MM.1S (cell line): ENCODE data around the gene HEATR5A.

Experiments
- DNase-seq: peaks from one replicate; pipeline ENCODE4 v3.0.0-alpha.2; 2015
- H2AFZ ChIP-seq: fragments of 300-600 bp; sonication (generic); 2 replicates; pipeline ENCODE4 v1.6.0; 2016; ENCODE audit warnings: antibody characterized with exemption, low read length
- H3F3A ChIP-seq: fragments of 300-600 bp; sonication (generic); 2 replicates; pipeline ENCODE4 v1.6.1; 2016; ENCODE audit warnings: mild to moderate bottlenecking, antibody characterized with exemption, low read length, moderate library complexity, mixed read lengths; ENCODE audit not compliant: insufficient read depth
- H3K27ac ChIP-seq: fragments of 300-600 bp; sonication (generic); 2 replicates; pipeline ENCODE4 v1.5.1; 2016; ENCODE audit warnings: mild to moderate bottlenecking, low read length
- H3K27me3 ChIP-seq: fragments of 300-600 bp; sonication (generic); replicated peaks from 2 replicates; pipeline ENCODE4 v1.6.0; 2016; ENCODE audit warnings: low read length; ENCODE audit not compliant: insufficient read depth
- H3K36me3 ChIP-seq: fragments of 300-600 bp; sonication (generic); replicated peaks from 2 replicates; pipeline ENCODE4 v1.6.1; 2016; ENCODE audit warnings: mild to moderate bottlenecking, low read length, mixed read lengths; ENCODE audit not compliant: insufficient read depth
- H3K4me1 ChIP-seq: fragments of 300-600 bp; sonication (generic); 2 replicates; pipeline ENCODE4 v1.6.1; 2016; ENCODE audit warnings: low read length, mixed read lengths
- H3K4me2 ChIP-seq: fragments of 300-600 bp; sonication (generic); 2 replicates; pipeline ENCODE4 v1.6.0; 2016; ENCODE audit warnings: low read depth, low read length
- H3K4me3 ChIP-seq: fragments of 300-600 bp; sonication (generic); 2 replicates; pipeline ENCODE4 v1.5.1; 2016; ENCODE audit warnings: low read length, mixed read lengths
- H3K79me2 ChIP-seq: fragments of 300-600 bp; sonication (generic); 2 replicates; pipeline ENCODE4 v1.6.1; 2016; ENCODE audit warnings: mixed run types, low read length, mixed read lengths
- H3K9ac ChIP-seq: fragments of 300-600 bp; sonication (generic); 2 replicates; pipeline ENCODE4 v1.6.1; 2016; ENCODE audit warnings: low read length, mixed read lengths
- H3K9me2 ChIP-seq: fragments of 300-600 bp; sonication (generic); replicated peaks from 2 replicates; pipeline ENCODE4 v1.6.1; 2016; ENCODE audit warnings: mild to moderate bottlenecking, low read length, mixed read lengths; ENCODE audit not compliant: insufficient read depth
- H3K9me3 ChIP-seq: fragments of 300-600 bp; sonication (generic); replicated peaks from 2 replicates; pipeline ENCODE4 v1.6.1; 2016; ENCODE audit warnings: mild to moderate bottlenecking, low read length, mixed read lengths; ENCODE audit not compliant: insufficient read depth
- H4K20me1 ChIP-seq: fragments of 300-600 bp; sonication (generic); 2 replicates; pipeline ENCODE4 v1.6.1; 2016; ENCODE audit warnings: mild to moderate bottlenecking, low read length, moderate library complexity, mixed read lengths; ENCODE audit not compliant: insufficient read depth
- EZH2 ChIP-seq: fragments of 300-600 bp; sonication (generic); optimal IDR thresholded peaks from 2 replicates; pipeline ENCODE3; 2017; ENCODE audit warnings: low read depth, mild to moderate bottlenecking, antibody characterized with exemption, low read length, mixed read lengths
- EZH2phosphoT487 ChIP-seq: fragments of 300-600 bp; sonication (generic); IDR thresholded peaks from 2 replicates; pipeline ENCODE4 v1.6.1; 2018; ENCODE audit warnings: antibody characterized with exemption, low read length
- TF ChIP-seq, protein P1 (sequence below): fragments of 300-600 bp; sonication (generic); IDR thresholded peaks from 2 replicates; pipeline ENCODE4 v1.5.1; 2016; ENCODE audit warnings: antibody characterized with exemption, low read length, mixed read lengths

The HEATR5A gene

DNA sequence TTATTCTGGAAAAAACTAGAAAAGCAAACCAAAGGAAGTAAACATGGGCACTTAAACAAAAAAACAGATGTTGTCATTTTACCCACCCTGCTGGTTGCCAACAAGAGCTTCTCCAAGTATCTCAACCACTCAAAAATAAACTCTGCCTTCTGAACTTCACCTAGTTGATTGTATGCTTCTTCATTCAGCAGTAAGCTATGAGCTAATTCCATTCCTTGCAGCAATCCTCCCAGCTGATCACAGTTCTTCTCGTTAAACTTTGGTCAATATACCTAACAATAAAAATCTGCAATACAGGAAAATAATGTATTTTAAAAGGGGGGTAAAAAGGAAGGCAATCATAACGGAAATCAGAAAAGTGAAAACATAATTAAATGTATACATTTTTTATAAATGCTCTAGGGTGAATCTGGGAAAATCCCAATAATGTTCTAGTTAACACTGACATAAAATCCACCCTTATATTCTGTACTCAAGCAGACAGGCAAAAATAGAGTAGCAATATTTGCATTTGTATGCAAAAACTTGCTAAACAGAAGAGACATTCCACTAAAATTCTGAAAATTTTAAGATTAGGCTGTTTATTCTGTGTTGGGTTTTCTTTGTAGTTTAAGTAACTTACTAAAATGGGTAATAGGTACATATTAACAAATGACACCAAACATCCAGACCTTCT is 17.4 kb downstream of the HEATR5A start:
- Histone ChIP-seq H3K27ac (no peak overlapping the region), H3K9me2 (no peaks in the 10 kb centered on the region), H3K36me3 (no peaks in the 10 kb centered on the region), H3K4me3 (no peak overlapping the region), H3K79me2 (no peaks in the 10 kb centered on the region), H2AFZ (no peak overlapping the region), H3F3A (no peaks in the 10 kb centered on the region), H4K20me1 (no peaks in the 10 kb centered on the region), H3K4me2 (no peak overlapping the region), H3K9me3 (no peaks in the 10 kb centered on the region), H3K27me3 (no peaks in the 10 kb centered on the region), H3K9ac (no peak overlapping the region), H3K4me1 (no peaks in the 10 kb centered on the region)
- TF ChIP-seq, protein P1, sequence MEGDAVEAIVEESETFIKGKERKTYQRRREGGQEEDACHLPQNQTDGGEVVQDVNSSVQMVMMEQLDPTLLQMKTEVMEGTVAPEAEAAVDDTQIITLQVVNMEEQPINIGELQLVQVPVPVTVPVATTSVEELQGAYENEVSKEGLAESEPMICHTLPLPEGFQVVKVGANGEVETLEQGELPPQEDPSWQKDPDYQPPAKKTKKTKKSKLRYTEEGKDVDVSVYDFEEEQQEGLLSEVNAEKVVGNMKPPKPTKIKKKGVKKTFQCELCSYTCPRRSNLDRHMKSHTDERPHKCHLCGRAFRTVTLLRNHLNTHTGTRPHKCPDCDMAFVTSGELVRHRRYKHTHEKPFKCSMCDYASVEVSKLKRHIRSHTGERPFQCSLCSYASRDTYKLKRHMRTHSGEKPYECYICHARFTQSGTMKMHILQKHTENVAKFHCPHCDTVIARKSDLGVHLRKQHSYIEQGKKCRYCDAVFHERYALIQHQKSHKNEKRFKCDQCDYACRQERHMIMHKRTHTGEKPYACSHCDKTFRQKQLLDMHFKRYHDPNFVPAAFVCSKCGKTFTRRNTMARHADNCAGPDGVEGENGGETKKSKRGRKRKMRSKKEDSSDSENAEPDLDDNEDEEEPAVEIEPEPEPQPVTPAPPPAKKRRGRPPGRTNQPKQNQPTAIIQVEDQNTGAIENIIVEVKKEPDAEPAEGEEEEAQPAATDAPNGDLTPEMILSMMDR, result no peak
- TF ChIP-seq EZH2 (no peak), EZH2phosphoT487 (no peak)
- DNase-seq, result no peak

DNA sequence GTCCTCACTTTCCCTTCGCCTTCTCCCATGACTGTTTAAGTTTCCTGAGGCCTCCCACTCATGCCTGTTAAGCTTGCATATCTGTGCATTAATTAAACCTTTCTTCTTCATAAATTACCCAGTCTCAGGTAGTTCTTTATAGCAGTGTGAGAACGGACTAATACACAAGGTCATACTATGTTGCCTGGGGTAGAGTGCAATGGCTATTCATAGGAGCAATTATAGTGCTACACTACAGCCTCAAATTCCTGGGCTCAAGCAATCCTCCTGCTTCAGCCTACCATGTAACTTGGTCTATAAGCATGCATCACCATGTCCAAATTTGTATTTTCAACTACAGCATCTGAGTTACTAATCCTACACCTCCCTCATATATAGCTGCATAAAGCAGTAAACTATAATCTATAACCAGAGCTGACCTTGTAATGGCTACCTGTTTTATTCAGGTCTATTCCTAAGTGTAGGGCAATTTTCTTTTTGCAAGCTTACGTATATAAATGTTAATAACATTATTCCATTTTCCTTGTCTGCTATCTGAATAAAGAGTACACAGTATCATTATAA is 18.9 kb downstream of the HEATR5A start:
- no peaks in the 10 kb centered on the region for H3K79me2 ChIP-seq
- no peak overlapping the region for H3K4me2 ChIP-seq
- no peak overlapping the region for H2AFZ ChIP-seq
- no peaks in the 10 kb centered on the region for H3K9me3 ChIP-seq
- no peaks in the 10 kb centered on the region for H3K4me1 ChIP-seq
- no peak overlapping the region for H3K27ac ChIP-seq
- TF ChIP-seq, protein P1, result no peak
- TF ChIP-seq EZH2 (no peak), EZH2phosphoT487 (no peak)
- no peaks in the 10 kb centered on the region for H3K27me3 ChIP-seq
- no peaks in the 10 kb centered on the region for H3K36me3 ChIP-seq
- H4K20me1 ChIP-seq, result no peaks in the 10 kb centered on the region
- no peaks in the 10 kb centered on the region for H3K9me2 ChIP-seq
- H3K4me3 ChIP-seq, result no peak overlapping the region
- H3F3A ChIP-seq, result no peaks in the 10 kb centered on the region
- H3K9ac ChIP-seq, result no peak overlapping the region
- no peak for DNase-seq

DNA sequence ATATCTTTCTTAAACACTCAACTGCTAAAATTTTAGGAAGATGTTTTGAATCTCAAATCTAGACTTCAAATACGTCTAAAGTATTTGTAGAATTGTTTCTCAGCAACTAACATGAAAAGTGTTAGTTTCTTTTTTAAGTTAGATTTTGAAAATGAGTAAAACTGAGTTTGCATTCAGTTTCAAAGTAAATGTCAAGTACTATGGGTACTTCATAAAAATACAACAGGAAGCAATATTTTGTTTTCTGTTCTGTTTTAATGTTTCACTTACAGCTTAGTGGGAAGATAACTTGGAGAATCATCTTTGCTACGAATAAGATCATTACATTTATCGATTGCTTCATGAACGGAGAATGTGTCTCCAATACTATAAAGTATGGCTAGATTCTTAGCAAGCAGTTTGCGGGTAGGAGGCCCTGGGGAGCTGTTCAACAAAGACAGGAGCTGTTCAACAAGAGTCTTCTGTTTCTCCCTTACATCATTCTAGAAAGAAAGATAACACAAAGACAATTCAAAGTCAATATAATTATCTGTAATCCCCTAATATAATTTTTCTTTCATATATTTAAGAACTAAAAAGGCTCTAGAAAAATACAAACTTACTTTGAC is 20.2 kb downstream of the HEATR5A start:
- Histone ChIP-seq H3K9ac (no peak overlapping the region), H3K9me3 (no peaks in the 10 kb centered on the region), H3K4me2 (no peak overlapping the region), H3K27ac (no peak overlapping the region), H3K9me2 (no peaks in the 10 kb centered on the region), H3K36me3 (no peaks in the 10 kb centered on the region), H4K20me1 (no peaks in the 10 kb centered on the region), H3K79me2 (no peaks in the 10 kb centered on the region), H2AFZ (no peak overlapping the region), H3K4me3 (no peak overlapping the region), H3F3A (no peaks in the 10 kb centered on the region), H3K4me1 (no peaks in the 10 kb centered on the region), H3K27me3 (no peaks in the 10 kb centered on the region)
- TF ChIP-seq, protein P1, result no peak
- TF ChIP-seq EZH2phosphoT487 (no peak), EZH2 (no peak)
- DNase-seq, result no peak
